Stimulated activated CD8-positive, alpha-beta memory T cell treated with anti-CD3 and anti-CD28 coated beads, Interleukin-15, amount 100 ng/mL, for 24 hours (primary cell): Measurements from ENCODE around the gene RPH3AL.

Source experiments
- DNase-seq: peaks from one replicate; pipeline ENCODE4 v3.0.0-alpha.2; 2020; ENCODE audit warnings: low read depth

RPH3AL gene

GRCh38 chr17:301681-302299, 50.8 kb downstream of the RPH3AL start:
- DNase-seq, result no peak

DNA sequence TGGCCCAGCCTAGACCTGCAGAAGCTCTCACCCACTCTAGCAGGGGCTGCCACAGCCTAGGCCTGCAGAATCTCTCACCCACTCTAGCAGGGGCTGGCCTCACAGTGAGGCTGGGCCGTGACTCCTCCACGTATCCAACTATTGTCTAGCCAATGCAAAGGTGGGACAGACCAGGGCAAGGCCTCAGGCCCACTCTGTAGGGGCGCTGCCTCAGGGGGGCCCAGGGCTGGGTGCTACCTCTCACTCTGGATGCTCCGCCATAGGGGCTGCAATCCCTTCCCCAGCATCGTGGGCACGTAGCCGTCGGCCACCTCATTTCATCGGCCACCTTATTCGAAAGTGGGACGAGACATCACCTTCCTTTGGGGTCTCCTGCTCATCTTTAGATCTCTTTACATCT, 51.7 kb downstream of the RPH3AL start:
- no peak for DNase-seq

DNA sequence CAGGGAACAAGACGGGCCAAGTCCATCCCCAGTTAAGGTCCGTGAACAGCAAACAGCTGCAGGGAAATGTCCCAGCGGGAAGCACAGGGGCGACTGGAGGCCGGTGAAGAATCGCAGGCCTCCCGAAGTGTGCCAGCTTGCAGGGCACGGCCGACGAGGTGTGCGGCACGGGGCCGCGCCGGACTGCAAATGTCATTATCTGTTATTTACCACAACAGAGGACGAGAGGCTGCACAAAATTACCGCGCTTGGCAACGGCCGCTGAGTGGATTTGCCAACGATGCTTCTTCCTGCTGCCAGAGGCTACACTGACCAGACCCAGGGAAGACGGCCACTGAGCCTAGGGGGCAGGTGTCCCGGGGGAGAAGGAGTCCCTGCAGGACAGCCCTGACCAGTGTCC, 53.1 kb downstream of the RPH3AL start:
- DNase-seq, result no peak

DNA sequence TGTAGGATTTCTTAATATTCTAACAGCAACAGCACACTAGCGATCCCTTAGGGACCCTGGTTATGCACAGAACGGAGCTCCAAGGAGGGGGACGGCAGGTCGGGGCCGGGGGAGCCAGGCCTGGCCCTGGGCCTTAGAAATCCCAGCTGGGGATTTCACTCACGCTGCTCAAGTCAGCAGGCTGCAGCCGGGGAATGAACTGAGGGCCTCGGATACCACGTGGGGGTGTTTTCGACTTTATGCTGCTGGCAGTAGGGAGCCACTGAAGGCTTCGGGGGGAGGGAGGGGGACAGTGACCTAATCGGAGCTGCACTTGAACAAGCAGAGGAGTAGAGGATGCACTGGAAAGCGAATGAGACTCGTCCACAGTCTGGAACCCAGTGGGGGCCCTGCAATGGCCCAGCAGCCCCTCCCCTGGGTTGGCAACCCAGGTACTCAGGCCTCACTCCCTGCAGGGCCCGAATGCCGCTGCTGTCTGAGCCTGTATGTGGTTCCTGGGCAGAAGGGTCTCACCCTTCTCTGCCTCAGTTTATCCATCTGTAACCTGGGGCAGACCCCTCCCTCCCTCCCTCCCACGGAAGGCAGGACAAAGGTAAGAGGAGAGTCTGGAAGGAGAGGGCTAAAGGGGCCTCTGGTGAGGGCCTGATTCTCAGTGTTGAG, 53.7 kb downstream of the RPH3AL start:
- no peak for DNase-seq

GRCh38 chr17:297758-298157, 54.8 kb downstream of the RPH3AL start:
- DNase-seq, result no peak

DNA sequence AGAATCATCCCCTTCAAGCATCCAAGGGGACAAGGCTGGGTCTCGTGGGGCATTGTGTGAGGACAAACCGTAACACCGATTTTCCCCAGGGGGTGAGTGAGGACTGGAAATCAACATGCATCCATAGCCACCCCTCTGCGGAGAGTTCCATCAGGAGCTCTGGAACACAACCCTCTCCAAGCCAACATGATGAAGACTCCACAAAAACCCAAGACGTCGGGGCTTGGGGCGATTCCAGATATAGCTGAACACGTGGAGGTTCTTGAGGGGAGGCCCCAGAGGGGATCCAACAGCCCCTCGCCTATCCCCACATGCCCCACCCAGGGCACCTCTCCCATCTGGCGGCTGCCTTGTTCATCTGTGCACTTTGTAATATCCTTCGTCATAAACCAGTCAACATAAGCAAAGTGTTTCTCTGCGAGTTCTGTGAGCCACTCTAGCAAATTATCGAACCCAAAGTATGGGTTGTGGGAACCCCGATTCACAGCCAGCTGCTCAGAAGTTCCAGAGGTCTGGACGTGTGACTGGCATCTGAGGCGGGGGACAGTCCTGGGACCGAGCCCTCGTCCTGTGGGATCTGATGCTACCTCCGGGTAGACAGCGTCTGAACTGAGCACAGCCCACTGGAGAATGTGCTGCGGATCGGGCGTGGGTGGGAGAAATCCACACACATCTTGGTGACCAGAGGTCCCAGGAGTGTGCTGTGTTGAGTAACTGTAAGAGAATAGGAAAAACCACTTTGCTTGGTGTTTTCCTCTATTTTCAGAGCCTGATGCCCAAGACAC, 55.5 kb downstream of the RPH3AL start:
- no peak for DNase-seq

- no peak for DNase-seq
These were observed 56.2 kb downstream of the RPH3AL start for GRCh38 chr17:296379-296778.

DNA sequence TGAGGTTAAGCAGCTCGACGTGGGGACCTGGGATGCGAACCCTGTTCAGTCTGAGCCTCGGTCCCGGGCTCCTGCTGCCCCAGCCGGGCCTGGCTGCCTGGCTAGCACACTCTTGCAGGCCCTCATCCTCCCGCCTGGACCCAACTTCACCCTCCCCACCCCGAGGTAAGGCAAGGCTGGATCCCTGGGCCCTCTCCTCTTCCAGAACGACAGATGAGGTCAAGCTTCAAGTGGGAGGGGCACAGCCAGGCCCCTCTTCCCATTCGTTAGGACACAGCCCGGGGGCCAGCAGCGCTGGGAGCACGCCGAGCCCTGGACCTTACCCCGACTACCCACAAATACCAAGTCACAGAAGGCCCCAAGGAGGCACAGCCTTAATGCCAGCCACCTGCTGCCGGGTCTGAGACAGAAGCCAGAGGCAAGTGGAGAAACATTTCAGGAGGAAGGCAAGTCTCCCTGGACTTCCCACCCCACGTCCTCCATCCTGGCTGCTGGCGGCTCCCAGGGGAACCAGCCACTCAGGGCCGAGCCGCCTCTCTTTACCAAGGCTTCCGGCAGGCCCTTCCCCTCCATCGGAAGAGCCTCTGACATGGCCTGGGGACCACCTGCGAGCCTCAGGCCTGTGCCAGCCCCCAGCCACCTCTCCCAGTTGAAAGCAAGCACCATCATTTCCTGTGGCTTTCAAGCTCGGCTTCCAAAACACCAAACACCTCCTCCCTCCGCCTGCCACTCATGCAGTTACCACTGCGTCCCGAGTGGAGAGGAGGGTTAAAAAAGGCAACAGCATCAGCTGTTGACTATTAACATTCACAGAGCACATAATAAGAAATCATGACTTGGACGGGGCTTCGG, 59.9 kb downstream of the RPH3AL start:
- no peak for DNase-seq

DNA sequence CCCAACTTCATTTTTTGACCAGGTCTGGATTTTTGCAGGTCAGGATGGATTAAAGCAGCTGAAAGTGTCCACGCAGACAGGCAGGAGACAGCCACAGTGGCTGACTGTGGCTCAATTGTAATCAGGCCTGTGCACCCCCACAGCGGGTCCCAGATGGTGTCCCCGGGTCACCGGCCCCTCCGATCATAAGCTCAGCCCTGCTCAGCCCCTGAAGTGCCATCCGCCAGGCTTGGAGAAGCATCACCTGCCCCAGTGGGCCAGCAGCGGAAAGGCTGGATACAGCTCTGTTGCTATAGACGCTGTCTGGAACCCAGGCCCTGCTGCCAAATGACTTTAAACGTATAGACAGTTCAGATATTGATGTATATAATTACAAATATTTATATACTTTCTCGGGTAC, 60.6 kb downstream of the RPH3AL start:
- DNase-seq, result no peak

DNA sequence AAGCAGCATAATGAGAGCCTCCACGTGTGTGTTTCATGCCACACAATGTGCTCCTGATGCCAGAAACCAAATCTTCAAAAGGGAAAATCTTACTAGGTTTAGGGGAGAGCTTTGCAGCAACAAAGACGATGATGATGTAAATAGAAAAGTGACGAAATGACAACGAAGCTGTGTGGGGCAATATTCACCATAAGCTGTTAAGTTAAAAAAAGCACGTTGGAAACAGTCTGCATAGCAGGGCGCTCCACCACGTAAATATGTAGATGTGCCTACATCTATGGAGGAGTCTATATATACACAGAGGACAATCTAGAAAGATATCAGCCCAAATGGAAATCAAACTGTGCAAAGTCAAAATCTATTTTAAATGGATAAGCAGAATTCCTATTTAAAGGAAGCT, 61.0 kb downstream of the RPH3AL start:
- DNase-seq, result no peak

DNA sequence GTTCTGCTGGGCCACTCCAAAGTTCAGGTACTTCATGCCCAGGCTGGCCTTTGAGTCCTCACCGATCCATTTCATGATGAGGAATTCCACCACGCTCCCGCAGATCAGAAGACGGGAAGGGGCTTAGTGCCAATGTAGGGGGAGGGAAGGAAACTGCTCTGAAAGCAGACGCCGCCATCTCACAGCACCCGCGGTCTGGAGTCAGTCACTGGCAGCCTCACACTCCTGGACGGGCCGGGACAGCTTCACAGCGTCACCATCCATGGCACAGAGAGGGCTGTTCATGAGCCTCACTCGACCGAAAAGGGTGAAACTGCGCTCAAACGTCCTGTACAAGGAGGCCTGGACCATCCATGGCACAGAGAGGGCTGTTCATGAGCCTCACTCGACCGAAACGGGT, 62.0 kb downstream of the RPH3AL start:
- DNase-seq, result no peak

DNA sequence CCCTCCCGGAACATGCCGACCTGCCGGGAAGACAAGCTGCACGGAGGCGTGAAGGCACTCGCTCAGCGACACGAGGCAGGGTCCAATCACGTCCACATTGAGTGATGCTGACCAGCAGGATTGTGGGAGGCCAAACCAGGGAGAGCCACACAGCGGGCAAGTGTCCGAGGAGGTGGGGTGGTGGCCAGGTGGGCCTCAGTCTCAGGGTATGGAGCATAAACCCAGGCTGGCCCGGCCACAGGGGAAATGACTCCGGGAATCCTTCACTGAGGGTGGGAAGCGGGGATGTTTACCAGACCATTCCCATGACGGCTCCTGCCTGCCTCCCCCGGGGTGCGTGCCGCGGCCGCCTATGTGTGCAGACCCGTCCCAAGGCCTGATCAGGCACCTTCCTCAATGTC, 62.5 kb downstream of the RPH3AL start:
- DNase-seq, result no peak

GRCh38 chr17:289409-289808, 63.2 kb downstream of the RPH3AL start:
- no peak for DNase-seq

- DNase-seq, result no peak
These were observed 63.7 kb downstream of the RPH3AL start for GRCh38 chr17:288802-289356.

- no peak for DNase-seq
These were observed 66.0 kb downstream of the RPH3AL start for GRCh38 chr17:286571-286970.

DNA sequence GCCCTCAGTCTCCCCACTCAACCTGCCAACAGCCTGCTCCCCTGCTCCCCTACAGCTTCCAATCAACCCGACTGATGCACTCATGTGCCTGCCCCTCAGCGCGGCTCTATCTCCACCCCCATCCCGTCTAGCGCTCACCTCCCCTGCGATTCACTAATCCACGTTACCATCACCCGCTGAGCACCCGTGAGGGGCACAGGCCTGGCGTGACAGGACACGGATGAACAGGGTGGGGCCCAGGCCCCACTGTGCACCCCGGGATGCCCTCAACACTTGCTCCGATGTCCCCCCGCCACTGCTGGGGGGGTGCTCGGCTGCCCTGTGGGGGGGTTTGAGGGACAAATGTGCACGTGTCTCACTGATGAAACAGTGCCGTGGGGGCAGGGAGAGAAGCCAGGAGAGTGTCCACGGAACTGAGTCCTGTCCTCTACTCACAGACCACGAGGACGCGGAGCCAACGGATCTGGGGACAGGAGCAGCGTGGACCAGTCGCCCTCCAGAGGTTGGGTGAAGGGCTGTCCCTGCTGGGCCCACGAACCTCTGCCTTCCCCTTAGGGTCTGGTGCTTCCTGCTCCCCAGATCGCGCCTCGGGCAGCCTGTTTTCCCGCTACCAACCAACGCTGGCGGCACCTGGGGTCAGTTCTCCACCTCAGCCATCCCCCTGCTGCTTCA, 66.7 kb downstream of the RPH3AL start:
- no peak for DNase-seq

DNA sequence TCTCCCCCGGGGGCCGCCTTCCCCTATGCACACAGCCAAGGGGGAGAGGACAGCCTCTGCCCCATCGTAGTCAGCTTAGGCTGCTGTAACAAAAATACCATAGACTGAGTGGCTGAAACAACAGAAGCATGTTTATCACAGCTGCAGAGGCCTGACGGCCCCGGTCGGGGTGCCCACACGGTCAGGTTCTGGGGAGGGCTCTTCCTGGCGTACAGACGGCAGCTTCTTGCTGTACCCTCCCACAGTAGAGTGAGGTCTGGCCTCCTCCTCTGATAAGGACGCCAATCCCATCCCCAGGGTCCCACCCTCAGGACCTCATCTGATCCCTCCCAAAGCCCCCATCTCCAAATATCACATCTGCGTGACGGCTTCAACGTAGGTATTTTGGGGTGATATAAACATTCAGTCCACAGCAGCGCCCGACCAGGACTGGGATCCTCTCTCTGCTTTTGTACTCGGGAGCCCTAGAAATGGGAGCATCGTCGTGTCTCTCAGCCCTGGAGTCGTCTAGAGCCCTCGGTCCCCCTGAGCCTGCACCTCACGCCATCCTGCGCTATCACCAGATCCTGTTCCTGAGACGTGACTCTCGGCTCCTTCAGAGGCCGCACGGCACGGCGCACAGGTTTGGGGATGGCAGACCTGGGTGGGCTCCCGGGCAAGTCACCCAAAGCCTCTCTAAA, 67.8 kb downstream of the RPH3AL start:
- no peak for DNase-seq

GRCh38 chr17:283911-284675, 68.5 kb downstream of the RPH3AL start:
- no peak for DNase-seq

- DNase-seq, result no peak
These were observed 69.4 kb downstream of the RPH3AL start for GRCh38 chr17:282912-283882.
